ENCODE results near the gene NLE1. TPM values are rescaled to one million over a fixed set of nuclear protein-coding genes. Genes with fewer than 3 reads are reported as not detected.
"Not testable (repeated sequence)": the region's sequence is repeated elsewhere in the genome, so short reads cannot be mapped to it uniquely, and the experiment has no call there.

The NLE1 gene
- total RNA-seq, 1 donor from 2014 or later, result 17.6 TPM

- DNase-seq (ENCODE audit: low spot score), result no peak
Measured at GRCh38 chr17:35162755-35163154, 20.7 kb upstream of the NLE1 start.

GRCh38 chr17:35161281-35161761, 19.2 kb upstream of the NLE1 start:
- no peak for DNase-seq (ENCODE audit: low spot score)

- no peak for DNase-seq (ENCODE audit: low spot score)
Measured at GRCh38 chr17:35160354-35161201, 18.5 kb upstream of the NLE1 start.

- no peak for DNase-seq (ENCODE audit: low spot score)
Measured at GRCh38 chr17:35159940-35160339, 17.8 kb upstream of the NLE1 start.

- no peak for DNase-seq (ENCODE audit: low spot score)
Measured at GRCh38 chr17:35155246-35155645, 13.1 kb upstream of the NLE1 start.

GRCh38 chr17:35154196-35155165, 12.4 kb upstream of the NLE1 start:
- no peak for DNase-seq (ENCODE audit: low spot score)

- DNase-seq (ENCODE audit: low spot score), result no peak
Measured at GRCh38 chr17:35152421-35153140, 10.5 kb upstream of the NLE1 start.

GRCh38 chr17:35151080-35151479, 9.0 kb upstream of the NLE1 start:
- DNase-seq (ENCODE audit: low spot score), result not testable (repeated sequence)

- DNase-seq (ENCODE audit: low spot score), result no peak
Measured at GRCh38 chr17:35149941-35150340, 7.8 kb upstream of the NLE1 start.

- no peak for DNase-seq (ENCODE audit: low spot score)
Measured at GRCh38 chr17:35148144-35148543, 6.0 kb upstream of the NLE1 start.

- no peak for DNase-seq (ENCODE audit: low spot score)
Measured at GRCh38 chr17:35147375-35147905, 5.3 kb upstream of the NLE1 start, which contains the start of gene UNC45B. TSS of gene UNC45B (plus strand) at chr17:35147817. CDS start at chr17:35148264, 447 bp downstream.

- DNase-seq (ENCODE audit: low spot score), result no peak
Measured at GRCh38 chr17:35146214-35146833, 4.2 kb upstream of the NLE1 start.

- no peak for DNase-seq (ENCODE audit: low spot score)
Measured at GRCh38 chr17:35144840-35145239, 2.7 kb upstream of the NLE1 start.

GRCh38 chr17:35142467-35142796, 329 bp upstream of the NLE1 start:
- no peak for DNase-seq (ENCODE audit: low spot score)

GRCh38 chr17:35138218-35138617, 3.9 kb downstream of the NLE1 start:
- DNase-seq (ENCODE audit: low spot score), result no peak

- DNase-seq (ENCODE audit: low spot score), result no peak
Measured at GRCh38 chr17:35135322-35135721, 6.8 kb downstream of the NLE1 start.

GRCh38 chr17:35132816-35133550, 9.1 kb downstream of the NLE1 start:
- DNase-seq (ENCODE audit: low spot score), result no peak

- DNase-seq (ENCODE audit: low spot score), result no peak
Measured at GRCh38 chr17:35132099-35132498, 10.0 kb downstream of the NLE1 start.

GRCh38 chr17:35130392-35130791, 11.7 kb downstream of the NLE1 start:
- no peak for DNase-seq (ENCODE audit: low spot score)

GRCh38 chr17:35129973-35130351, 12.1 kb downstream of the NLE1 start:
- no peak for DNase-seq (ENCODE audit: low spot score)

All from umbilical cord (tissue), 2 donors.